Measurements from ENCODE around the gene CHRNA4.

CHRNA4 gene

DNA sequence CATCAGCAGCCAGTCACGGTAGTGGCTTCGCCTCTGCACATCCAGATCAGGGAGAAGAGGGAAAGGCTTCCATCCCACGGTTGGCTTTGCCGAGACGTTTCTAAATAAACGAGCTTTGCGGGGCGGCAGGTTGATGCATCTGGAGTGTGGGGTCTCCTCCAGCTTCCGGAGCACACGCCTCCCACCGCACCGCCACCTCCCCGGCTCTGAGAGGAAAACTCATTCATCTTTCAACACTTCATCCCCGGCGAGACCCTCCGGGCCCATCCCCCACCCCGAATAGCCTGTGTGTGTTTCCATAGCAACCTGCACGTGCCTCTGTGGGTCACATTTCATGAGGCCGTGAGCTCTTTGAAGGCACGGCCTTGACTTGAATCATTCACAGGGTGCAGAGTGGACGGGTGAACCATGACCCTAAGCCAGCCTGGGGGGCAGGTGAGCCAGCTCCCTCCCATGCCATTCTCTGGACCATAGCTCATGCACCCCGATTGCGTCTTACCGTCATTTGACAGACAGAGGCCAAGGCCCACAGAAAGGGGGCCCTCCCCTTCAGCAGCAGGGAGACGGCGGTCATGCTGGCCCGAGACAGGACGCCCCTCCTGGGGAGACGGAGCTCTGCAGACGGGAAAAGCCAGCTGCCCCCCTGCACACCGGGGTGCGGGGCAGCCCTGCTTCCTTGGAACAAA lies 16.2 kb upstream of the CHRNA4 start:
- DNase-seq (ENCODE audit: low spot score) = no peak

DNA sequence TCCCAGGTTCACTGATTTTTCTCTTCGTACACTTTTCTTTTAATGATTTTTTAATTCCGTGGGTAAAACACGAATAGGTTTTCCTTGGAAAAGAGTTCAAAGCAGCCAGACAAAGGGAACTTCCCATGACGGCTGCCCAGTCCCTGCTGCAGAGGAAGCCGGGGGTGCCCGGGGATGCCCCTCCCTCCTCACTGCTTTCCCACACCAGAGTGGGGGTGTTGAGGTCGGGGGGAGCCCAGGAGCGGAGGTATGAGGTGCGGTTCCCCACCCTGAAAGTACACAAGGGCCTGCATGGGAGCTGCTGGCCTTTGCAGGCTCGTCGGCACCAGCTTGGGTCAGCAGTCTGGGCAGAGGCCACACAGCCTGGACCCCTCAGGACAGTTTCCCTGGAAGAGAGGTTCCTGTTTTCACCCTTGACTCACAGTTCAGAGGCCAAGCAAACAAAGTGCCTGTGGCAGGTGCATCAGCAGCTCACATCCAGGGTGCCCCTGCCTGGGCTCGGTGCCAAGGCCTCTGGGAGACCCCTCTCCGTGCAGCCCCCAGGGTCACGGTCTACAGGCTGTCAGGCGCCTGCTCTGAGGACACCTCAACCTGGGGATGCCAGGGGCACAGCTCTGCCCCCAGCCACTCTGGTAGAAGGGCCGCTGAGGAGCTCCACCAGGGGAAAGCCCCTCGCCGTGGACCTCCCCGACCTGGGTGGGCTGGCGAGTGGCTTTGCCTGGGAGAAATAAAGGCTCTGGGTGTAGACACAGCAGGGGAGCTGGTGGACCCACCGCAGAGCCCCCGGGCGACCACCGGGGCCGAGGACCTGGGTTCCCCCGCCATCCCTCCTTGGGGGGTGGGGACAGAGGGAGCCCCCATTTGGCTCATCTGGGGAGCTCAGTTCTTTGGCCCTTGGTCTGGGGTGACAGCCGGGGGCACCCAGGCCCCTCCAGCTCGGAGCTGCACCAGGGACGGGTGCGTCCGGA lies 15.4 kb upstream of the CHRNA4 start:
- no peak for DNase-seq (ENCODE audit: low spot score)

DNA sequence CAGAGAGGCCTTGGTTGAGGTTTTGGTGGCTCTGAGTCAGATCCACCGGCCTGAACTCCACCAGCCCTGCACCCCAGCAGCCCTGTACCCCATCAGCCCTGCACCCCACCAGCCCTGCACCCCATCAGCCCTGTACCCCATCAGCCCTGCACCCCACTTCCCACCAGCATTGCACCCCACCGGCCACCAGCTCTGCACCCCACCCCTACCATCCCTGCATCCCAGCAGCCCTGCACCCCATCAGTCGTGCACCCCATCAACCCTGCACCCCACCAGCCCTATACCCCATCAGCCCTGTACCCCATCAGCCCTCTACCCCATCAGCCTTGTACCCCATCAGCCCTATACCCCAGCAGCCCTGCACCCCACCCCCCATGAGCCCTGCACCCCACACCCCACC lies 14.3 kb upstream of the CHRNA4 start:
- no peak for DNase-seq (ENCODE audit: low spot score)

DNA sequence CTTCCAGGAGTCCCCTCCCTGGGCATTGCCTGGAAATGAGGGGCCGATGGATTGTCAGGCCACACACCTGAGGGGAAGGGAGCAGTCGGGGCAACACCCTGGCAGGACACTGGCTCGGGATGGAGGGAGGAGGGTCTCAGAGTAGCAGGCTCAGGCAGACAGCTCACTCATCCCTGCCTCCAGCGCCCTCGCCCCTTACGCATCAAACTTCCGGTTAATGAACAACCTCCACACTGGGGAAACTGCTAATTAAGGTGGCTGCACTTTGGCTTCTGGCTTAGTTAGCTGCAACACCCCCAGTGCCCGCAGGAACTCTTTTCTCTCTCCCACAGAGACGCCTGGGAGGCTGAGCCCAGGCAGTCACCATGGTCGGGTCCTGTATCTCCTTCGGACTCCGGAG lies 13.4 kb upstream of the CHRNA4 start:
- no peak for DNase-seq (ENCODE audit: low spot score)

DNA sequence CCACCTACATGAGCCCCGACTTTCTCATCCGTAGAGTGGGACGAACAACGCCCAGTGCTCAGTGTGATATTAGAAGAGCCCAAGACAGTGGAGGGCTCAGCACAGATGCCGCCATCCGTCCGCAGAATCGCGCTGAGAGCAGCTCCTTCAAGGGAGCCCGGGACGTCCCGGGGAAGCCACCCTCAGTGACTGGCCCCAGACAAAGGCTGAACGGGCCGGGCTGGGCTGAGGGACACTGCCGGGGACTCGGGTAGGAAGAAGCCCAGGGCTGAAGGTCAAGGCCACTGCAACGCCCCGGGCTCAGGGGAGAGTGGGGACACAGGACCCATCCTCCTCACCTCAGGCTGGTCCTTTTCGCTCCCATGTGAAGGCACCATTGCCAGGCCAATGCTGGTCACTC lies 12.8 kb upstream of the CHRNA4 start:
- DNase-seq (ENCODE audit: low spot score) = no peak

DNA sequence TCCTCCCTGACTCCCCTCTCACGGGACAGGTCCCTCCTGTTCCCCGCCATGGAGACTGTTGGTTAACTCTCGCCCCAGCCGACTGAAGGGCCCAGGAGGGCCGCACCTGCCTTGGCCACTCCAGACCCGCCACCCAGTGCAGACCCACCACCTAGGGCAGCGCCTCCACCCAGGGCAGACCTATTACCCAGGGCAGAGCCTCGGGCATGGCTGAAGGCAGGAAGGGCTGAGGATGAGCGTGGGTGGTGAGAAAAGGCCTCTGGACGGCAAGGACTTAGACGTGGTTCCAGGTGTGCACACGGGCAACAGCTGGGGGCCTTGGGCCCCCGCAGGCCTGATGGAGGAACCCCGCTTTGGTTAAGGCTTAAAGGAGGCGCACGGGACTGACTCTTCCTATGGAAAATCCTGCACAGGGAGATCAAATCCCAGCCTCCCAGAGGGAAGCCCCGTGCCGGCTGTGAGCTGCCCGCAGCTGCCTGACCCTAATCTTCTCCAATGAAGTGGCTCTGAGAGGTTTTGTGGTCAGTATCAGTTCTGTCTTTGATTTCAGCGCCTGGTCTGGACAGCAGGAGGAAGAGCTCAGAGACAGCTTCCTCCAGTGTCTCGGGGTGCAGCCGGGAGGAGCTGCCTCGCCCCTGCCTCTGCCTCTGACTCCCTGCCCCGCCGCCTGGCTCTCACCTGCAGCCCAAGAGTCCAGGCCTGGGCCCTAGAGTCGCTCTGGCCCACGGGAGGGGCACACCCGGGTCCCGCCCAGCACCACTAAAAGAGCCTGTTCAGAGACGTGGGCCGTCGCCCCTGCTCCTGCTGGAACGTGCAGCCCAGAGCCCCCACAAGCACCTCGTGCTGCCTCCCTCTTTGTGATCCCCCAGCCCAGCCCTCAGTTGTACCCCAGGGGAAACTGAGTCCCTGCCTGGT lies 12.1 kb upstream of the CHRNA4 start:
- no peak for DNase-seq (ENCODE audit: low spot score)

DNA sequence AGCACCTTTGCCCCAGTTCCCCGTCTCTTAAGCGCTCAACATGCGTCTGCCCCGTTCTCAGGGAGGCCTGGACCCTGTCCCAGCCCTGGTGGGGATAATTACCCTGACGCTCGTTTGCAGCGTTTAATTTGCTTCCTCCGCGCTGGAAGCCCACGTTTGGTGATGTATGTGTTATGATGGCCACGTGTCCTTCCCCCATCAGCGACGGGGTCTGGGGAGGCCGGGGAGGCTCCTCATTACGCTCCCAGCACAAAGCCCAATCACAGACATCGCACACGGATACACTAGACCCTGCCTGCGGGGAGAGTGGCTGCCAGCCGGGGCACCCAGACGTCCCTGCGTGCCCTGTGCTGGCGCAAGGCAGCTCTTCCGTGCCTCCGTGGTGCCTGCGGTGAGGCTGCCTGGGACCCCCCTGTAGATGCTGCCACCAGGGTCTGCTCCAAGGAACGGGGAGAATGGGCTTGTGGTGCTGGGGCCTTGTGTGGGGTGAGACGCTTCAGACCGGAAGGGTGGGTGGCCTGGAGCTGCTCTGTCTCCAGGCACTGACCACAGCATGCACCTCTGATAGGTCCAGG lies 10.2 kb upstream of the CHRNA4 start:
- no peak for DNase-seq (ENCODE audit: low spot score)

DNA sequence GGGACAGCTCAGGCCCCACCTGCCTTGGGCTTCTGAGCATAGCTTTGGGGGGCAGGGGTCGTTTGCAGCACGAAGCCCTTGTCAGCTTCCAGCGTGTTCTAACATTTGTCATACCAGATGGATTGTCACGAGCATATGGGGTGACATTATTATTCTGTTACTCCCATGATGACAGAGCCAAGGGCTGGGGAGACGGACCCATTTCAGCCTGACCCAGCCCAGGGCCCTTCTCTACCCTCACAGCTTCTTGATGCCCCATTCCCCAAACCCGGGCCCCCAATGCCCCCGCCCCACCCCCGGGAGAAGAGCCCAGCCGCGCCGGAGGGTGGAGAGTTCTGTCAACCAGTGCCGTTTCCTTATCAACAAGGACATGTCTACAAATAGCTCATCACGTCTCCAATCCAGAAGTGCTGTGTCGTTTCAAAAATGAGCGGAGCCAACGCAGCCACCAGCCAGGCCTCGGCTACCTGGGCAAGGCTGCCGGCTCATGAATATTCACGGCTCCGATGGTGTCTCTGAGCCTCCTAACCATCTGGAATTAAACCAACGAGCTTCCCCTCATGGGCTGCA lies 9.6 kb upstream of the CHRNA4 start:
- no peak for DNase-seq (ENCODE audit: low spot score)

DNA sequence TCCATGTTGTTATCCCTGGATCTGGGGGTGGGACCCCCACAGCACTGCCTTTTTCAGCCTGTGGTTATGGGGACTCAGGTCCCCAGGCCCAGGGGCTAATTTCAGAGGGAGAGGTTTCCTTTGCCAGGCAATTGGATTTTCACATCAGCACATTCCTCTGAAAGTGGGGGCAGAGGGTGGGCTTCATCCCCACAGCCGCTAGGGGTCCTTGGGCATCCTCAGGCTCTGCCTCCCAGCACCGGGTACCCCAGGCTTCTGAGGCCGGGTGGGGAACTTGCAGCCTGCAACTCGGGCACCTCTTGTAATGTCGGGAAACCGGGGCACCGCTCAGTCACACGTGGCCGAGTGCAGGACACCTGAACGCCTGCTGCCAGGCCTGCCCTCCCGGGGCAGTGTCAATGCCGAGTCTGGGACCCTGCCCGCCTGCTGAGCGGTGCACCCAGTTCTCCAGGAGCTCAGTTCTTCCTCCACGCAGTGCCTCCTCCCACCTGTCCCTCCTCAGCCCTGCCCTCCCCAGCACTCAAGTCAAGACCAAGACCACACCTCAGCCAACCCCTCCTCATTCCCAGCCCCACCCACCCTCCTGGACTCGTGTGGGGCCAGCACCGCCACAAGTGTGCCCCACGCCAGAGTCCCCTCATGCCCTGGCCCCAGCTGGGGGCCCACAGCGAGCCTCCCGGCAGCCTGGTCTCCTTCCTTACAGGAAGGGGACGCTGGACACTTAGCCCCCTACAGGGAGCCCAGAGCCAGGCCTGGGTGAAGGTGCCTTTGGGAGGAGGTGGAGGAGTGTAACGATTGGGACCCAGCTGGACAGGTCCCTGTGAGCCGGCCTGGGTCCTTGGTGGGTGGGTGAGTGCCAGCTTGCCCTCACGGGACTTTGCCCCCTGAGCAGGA lies 8.8 kb upstream of the CHRNA4 start:
- DNase-seq (ENCODE audit: low spot score) = no peak

DNA sequence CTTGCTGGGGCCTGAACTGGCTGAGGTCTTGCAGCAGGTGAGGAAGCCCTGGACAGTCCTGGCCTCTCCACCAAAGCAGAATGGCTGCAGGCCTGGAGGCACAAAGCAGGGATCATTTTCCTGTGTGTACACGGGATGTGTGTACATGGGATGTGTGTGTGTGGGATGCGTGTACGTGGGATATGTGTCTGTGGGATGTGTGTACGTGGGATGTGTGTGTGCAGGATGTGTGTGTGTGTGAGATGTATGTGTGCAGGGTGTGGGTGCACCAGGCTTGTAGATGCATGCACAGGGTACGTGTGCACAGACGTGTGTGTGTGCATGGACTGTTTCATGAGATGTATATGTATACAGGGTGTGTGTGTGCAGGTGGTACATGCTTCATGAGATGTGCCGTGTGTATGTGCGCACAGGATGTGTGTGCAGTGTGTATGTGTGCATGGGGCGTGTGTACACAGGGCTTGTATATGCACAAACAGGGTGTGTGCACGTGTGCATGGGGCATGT lies 7.9 kb upstream of the CHRNA4 start:
- no peak for DNase-seq (ENCODE audit: low spot score)

DNA sequence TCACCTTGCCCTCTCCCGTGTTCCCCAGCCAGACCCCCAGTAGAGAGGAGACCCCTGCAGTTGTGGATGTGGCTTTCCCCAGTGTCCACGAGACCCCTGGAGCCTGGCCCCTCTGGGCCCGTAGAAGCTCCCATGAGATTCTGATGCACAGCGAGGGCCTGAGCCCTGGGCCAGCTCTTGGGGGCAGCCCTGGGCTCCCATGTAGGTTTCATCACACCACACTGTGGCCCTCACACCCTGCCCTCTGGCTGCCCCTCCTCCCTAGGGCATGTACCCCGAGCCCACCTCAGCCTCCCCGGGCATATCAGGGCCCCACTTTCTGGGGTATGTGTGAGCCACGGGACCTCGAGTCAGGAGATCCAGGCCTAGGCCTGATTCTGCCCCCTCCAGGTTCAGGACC lies 7.0 kb upstream of the CHRNA4 start:
- DNase-seq (ENCODE audit: low spot score) = no peak

DNA sequence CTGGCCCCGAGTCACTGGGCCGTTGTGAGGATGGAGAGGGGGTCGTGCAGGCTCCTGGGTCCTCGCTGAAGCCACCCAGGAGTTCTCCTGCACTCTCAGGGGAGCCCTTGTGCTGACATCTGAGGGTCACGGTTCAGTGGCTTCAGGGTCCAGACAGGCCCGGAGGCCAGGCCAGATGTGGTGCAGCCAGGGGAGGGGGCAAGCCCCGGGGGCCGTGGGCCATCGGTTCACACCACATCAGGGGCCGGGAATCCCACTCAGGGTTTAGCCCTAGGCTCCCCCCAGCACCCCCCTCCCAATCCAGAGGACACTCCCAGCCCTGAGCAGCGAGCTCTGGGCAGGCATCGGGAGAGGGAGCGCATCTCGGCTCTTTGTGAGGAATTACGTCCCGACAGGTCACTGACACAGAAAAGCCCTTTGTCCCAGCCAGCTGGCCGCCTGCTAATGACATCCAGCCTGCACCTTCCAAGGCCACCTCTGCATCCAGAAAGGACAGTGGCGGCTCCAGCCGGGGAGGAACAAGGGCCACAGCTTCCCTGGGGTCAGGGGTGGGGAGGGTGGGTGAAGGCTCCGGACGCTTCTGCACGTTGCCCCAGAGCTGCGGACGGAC lies 6.4 kb upstream of the CHRNA4 start:
- no peak for DNase-seq (ENCODE audit: low spot score)

DNA sequence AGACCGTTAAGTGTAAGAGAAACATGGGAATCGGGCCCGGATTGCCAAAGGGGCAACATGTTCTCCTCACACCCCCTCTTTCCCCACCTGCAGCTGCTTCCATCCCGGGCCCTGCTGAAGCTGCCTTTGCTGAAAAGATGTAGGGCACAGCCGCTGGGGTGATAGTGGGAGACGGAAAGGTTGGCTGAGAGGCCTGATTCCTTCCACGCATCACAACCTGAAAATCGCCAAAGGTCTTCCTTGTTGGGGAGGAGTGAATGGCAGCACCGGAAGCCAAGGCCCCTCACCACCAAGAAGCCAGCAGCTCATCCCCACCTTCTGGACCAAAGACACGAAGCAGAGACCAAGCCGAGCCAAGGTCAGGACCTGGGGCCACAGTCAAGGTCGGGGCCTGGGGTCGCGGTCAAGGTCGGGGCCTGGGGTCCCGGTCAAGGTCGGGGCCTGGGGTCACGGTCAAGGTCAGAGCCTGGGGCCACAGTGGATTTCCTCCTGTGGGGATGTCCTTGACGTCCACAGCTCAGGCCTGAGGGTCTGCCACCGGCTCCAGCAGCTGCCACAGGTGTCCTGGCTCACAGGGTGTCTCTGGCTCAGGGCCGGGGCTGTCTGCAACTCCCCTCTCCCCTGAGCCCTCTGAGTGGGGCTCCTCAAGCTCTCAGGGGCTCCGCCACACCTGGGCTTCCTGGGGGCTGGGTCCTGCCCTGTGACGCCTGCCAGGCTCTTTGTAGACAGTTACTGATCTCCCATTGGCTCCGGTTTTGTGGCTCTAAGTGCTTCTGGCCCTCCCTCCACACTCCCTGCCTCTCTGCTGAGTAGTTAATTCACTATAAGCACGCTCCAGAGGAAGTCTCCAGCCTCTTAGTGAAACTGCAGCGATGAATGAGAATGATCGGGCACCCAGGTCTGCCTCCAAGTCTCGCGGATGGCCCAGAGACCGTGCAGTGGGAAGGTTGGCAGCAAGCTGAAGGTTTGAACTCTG lies 5.5 kb upstream of the CHRNA4 start:
- DNase-seq (ENCODE audit: low spot score) = no peak

DNA sequence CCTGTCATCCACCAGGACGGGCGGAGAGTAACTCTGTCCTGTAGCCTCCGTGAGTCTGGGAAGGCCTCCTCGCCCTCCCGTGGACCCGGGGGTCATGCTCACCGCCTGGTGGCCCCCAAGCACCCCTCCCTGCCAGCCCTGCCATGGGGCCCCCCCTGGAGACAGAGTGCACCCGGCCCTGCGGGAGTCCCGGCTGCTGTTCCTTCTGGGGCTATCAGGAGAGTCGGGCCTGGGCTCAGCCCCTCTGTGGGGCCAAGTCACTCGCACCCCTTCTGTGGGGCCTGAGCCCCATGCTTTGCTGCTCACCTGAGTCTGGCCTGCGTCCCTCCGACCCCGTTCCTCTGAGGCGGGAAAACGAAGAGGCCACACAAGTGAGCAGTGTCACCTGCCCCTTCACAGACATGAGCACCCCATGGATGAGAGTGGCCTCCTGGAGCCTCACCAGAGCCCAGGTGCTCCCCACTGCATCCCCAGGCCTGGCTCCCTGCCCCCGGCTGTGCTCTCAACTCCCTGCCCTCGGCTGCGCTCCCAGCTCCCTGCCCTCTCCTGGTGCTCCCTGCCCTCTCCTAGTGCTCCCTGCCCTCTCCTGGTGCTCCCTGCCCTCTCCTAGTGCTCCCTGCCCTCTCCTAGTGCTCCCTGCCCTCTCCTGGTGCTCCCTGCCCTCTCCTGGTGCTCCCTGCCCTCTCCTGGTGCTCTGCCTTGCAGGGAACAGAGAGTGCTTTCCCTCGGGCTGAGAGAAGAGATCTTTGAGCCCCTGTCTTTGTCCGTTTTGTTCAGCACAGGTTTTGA lies 4.6 kb upstream of the CHRNA4 start:
- DNase-seq (ENCODE audit: low spot score) = no peak

DNA sequence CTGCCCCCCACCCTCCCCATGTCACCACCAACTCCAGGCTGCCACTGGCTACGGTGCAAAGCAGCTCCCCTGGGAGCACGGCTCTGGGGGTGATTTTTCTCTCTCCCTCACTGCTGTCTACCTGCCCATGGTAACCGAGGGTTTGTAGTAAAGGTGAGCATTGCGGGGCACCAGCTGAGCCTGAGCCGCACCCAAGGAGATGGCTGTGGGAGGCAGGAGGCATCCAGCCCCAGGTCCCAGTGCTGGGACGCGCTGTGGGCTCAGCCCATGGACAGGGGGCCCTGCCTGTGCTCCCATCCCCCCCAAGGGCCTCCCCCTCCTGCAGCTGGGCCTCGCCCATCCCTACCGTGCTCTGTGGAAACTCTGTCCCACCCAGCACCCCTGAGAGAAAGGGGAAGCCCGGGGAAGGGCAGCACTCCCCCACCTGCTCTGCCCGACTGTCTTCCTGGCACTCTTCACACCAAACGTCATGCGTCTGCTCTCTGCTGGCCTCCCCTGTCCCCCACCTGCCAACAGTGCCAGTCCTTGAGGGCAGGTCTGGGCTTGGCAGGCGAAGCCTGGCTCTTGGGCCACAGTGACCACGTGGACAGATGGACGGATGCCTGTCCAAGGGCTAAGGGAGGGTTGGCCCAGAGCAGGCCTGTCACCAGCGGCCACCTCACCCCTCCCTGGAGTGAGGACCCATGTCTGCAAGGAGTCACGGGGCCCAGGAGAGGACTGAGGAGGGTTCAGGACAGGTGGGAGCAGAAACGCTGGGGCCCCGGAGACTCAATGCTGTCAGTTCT lies 3.8 kb upstream of the CHRNA4 start:
- DNase-seq (ENCODE audit: low spot score) = no peak

DNA sequence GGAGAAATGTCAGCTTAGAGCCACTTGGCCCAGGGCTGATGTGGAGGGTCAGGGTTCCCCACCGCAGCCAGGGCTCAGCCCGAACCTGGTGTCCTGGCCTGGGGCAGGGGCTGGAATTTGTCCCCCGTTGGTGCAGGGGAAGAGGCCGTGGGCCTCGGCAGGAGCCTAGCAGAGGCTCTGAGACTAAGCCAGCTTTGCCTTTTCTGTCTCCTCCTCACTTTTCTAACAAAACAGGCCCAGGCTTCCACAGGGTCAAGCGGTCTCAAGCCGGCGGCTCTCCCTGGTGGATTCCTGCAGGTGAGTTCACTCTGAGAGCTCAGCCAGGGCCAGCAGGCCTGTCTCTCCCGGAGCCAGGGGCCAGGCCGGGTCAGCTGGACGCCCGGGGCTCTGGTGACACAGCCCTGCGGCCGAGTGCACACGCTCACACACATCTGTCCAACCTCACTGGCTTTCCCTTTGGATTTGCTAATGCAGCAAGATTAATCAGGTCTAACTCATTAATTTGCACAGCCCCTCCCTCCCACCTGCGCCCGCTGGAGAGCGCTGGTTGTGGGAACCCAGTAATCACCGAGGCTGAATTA lies 2.9 kb upstream of the CHRNA4 start:
- no peak for DNase-seq (ENCODE audit: low spot score)
